HG02840 (cell line): ENCODE measurements around the gene ULK4.
"Not testable (repeated sequence)": the region's sequence is repeated elsewhere in the genome, so short reads cannot be mapped to it uniquely, and the experiment has no call there.

ENCODE experiments used
- ATAC-seq: cut with Tn5 transposase; IDR thresholded peaks from one replicate; pipeline ENCODE4 v1.9.1; 2021; ENCODE audit warnings: mild to moderate bottlenecking, moderate library complexity, moderate number of reproducible peaks; ENCODE audit not compliant: unreplicated experiment, low FRiP score

ULK4 gene

DNA sequence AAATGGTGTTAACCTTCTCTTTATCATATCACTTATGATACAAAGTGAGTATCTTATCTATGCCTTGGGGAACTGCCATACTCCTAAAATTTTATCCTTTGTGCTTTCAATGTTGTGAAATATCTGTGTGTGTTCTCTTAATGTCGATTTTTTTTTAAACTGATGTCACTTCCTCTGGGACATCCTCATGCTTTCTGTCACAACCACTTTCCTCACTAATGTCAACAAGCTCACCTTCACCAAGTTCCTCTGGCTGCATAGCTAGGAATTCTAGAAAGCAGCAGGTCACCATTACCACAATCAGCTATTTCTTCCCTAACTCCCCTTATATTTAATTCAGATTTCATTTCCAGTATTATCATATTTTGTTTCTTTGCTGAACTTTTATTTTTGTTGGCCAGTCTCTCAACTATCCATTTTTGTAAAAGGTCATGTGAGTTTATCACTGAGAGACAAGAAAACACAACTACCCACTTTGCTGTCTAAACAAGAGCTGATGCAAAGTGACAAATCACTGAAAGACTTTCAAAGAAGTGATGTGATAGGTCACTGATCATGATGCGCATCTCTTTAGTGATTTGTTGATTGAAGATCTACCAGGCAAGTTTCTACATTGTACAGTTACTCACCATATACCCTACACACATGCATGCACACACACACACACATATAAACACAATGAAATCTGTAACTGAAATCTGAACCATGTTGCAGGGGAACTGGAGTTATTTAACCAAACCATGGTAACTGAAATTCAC is 369.0 kb downstream of the ULK4 start:
- no peak for ATAC-seq

DNA sequence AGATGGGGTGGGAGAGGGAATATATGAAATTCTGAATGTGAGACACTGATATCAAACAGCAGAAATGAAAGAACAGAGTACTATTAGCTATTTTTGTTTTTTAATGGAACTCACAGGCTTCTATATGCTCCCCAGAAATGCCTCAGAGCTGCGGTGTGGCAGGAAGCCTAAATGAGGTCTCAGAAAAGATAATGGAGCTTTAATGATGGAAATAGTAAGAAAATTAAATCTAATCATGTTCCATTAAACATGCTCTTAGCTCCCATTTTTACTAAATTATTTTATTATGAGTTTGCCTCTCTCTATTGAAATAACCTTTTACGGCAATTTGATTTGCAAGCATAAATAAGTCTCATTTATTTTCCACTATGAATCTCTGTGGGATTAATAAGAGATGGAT is 378.9 kb downstream of the ULK4 start:
- ATAC-seq, result no peak

DNA sequence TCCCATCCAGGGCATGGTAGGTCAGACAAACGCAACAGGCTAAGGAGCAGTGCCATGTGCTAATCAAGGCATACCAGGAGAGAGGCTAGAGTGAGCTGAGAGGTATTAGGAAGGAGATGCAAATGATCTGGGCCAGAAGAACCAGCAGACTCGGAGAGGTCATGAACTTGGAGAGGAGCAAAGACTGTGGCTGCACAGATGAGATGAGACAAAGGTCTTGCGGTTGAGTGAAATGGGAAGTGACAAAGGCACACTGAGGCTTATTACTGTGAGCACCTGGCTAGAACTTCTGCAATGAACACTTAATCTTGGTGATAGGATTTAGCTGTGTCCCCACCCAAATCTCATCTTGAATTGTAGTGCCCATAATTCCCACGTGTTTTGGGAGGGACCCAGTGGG is 380.2 kb downstream of the ULK4 start:
- ATAC-seq, result peak; percentile 92

DNA sequence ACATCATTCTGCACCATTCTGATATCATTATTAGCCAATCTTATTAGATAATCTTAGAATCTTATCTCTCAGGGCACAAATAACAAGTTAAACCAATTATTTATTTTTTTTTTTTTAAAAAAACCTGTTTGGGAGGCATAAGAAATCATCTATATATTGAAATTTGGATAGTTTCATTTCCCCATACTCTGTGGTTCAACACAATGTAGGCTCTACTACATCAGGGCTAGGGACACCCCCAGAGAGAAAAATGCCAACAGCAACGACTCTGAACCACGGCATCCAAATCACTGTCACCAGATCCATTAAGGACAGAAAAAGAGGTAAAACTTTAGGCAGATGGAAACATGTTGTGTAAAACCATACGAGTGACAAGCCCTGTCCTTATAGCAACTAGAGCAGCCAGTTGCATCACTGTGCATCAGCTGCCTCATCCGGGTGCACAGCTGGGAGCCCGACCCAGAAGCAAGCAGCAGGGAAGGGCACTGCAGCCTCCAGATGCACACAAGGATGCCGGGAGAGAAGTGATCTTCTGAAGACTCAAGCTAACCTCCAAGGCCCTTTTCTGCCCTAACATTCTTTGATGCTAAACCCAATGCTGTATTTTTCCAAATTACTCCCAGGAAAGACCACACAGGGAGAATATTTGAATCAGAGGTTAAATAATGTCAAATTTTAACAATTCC is 381.5 kb downstream of the ULK4 start:
- no peak for ATAC-seq

DNA sequence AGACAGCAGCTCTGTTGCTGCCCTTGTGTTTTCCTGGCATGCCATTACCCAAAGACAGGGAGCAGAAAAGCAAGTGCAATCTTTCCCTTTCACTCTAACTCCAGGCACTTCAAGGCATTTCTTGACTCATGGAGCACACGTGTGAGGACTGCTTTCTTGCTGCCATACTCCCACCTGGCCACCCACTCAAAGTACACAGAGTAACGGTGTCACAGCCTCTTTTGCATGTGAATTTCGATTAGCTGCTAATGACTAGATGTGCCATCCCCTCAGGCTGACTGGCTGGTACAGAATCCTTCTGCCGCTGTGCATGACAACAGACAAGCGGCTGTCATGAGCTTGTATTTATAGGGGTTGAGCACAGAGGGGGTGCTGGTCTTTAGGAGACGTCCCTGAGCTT is 382.0 kb downstream of the ULK4 start:
- no peak for ATAC-seq

DNA sequence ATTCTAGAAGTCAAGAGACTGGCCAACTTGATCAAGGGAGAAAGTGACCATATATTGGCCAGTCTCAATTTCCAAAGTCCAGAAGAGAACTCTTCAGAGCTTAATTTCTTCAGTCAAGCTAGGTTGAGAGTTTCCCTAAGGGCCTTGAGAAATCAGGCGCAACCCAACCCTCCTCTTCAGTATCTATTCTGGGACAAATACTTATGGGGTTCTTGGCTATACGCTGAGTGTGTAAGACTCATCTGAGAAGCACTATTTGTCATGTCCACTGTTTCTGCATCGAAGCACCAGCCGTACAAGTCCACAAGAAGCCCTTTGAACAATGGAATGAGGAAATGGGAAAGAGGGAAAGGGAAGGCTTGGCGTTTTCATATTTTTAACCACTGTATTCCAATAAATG is 383.1 kb downstream of the ULK4 start:
- ATAC-seq, result no peak

DNA sequence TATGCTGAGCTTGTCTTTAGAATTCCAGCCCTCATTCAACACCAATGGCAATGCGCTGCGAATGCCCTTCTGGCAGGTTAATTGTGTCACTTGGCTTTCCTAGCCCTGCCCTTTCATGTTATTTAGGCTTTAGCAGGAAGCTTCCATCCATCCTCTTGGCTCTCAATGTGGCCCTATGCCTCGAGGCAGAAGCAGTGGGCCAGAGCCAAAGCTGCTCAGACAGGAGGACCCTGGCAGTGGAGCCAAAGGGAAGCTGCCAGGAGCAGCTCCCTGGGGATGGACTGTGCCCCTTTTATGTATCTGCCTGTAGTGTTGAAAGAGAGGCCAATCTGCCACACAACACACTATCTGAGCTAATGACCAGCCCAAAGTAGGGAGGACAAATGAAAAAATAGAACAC is 386.2 kb downstream of the ULK4 start:
- ATAC-seq, result no peak

DNA sequence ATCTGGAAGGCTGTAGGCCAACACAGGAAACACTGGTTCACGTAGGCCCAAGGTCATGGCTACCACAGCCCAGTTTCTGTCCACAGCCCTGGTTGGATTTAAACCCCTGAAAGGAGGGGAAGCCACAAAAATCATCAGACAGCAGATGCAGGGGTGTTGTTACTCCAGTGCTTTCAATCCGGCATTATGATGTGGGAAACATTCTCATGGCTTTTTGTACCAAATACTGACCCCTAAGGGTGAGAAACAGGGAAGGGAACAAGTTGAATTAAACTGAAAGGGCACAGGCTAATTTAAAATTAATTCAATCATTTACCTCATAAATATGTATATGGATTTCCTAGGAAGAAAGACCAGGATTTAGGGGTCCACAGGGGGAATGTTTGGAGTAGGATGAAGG is 387.0 kb downstream of the ULK4 start:
- no peak for ATAC-seq

DNA sequence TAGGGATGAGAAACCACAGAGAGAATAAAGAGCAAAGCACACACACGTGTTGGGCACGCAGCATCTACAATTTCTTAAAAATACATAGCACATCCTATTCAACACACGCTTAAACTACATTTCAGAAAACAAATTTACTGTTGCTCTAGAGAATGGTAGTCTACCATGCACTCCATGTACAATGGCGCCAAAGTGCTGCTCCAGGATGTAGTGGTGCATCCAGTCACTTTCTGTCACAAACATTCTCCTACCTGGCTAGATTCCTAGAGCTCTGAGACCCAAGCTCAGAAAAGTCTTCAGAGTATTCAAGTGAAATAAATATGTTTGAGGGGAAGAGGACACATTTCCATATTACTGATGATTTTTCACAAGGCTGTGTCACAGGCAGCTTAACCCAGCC is 388.3 kb downstream of the ULK4 start:
- ATAC-seq, result no peak

DNA sequence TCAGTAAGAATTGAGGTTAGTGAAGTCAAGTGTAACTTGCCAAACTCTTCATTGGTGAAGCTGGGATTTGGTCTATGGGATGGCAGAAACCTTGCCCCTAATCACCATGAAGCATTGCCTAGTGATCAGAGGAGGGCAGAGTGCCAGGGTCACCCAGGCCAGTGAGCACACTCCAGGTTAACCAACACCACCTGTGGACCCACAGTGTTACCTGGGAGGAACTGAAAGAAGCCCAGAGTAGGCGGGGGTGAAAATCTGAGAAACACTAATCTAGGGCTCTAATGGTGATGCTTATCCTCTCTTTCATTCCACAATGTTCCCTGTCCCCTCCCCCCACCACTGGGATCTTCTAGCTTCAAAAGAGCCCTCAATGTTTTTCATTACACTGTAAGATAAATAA is 389.8 kb downstream of the ULK4 start:
- ATAC-seq, result no peak

DNA sequence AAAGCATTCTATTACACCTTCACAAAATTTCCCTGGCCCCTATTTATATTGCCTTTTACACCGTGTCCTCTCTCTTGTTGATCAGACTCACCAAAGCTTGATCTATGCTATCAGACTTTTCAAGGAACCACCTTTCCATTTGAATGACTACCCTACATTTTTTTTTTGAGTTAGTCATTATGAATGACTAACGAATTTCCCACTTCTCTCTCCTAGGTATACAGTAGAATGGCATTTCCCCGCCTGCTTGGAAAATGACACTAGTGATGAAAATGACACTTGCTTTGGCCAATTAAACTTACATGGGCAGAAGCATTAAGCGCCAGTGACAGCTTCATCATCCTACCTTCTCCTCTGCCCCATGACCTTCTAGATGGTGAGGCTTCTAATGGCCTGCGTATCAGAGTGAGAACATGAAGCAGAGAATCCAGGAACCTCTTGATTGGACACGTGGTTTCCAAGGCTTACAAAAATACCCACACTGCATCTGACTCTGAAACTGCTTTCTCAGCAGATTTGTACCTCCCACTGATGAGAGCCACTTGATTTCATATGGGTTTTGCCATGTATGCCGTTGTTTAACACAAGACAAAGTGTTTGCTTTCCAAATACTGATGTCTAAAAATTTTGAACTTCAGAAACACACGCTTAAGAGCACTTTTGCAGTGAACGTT is 392.1 kb downstream of the ULK4 start:
- ATAC-seq, result no peak

DNA sequence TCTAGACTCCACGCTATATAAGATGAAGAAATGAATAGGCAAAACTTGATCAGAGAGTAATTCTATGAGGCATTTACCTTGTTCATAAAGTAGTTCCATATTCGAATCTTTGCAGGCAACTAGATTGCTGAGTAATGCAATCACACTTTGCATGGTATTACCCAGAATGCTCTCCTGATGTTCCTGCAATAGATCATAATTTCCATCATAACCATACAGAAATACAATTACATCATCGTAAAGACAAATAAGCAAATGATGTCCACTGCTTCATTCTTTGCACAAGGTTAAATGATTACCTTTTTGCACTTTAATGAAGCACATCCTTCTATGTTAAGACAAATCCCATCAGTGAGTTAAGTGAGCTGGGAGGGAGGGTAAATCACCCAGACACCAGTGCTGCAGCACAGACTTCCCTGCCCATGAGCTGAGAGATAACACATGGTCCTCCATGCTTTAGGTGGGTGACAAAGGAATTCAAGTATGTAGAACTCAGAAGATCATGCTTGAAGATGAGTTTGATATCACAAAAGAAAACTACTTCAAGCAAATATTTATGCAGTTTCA is 395.9 kb downstream of the ULK4 start:
- no peak for ATAC-seq

DNA sequence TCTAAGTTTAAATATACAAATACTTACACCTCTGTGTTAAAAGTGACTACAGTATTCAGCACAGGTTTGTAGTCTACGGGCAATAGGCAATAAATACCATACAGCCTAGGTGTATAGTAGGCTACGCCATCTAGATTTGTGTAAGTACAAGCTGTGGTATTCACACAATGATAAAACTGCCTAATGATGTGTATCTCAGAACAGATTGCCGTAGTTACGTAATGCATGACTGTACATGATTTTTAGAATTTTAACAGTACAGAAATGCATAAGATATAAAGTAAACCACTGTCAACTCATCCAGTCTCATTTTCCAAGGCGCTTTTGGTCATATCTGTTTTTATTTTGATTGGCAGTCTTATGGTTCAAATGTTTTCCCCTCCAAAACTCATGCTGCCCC is 396.9 kb downstream of the ULK4 start:
- ATAC-seq, result no peak

DNA sequence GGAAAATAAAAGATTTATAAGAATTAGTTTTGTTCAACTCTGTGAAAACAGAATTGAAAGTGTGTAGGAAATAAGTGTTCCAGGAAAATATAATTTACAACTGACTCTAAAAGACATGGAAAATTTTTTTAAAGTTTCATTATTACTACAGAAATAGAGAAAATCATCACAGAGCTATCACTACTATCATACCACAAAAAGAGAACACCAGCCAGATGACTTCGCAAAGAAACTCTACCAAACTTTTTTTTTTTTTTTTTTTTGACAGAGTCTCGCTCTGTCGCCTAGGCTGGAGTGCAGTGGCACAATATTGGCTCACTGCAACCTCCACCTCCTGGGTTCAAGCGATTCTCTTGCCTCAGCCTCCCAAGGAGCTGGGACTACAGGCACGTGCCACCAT is 405.7 kb downstream of the ULK4 start:
- not testable (repeated sequence) for ATAC-seq

DNA sequence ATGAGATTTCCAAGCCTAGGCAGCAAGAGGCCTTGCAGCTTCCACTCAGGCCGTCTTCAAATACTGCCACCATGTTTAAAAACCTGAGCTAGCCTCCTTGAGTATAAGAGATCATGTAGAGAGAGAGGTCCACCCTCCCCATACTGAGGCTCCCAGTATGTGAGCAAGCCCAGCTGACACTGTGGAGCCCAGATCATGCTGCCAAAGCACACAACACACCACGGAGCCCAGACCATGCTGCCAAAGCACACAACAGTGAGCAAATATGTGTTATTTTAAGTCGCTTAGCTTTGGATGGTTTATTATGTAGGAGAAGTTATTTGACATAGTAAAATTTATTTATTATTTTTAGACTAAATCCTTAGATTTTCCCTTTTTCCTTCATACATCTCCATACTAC is 428.9 kb downstream of the ULK4 start:
- no peak for ATAC-seq

DNA sequence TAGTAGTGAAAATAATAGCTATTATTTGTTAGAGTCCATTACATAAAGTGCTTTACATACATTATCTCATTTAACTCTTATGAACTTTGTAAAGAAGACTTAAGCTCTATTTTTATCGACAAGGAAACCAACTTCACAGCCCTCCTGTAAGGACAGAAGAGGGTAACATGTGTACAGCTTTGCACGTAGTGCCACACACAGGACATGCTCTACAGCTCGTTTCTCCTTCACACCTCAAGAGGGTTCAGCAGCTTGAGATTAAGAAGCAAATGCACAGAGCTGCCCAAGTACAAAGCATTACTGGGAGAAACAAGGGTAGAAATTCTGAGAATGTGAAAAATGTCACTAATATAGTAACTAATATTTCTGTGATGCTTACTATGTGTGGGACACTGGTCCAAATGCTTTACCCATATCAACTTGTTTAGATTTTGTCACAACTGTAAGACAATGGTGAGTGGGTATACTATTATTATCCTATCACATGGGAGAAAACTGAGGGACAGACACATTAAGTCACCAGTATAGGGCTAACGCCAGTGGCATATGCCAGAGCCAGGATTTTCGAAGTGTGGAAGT is 434.8 kb downstream of the ULK4 start:
- ATAC-seq, result no peak

DNA sequence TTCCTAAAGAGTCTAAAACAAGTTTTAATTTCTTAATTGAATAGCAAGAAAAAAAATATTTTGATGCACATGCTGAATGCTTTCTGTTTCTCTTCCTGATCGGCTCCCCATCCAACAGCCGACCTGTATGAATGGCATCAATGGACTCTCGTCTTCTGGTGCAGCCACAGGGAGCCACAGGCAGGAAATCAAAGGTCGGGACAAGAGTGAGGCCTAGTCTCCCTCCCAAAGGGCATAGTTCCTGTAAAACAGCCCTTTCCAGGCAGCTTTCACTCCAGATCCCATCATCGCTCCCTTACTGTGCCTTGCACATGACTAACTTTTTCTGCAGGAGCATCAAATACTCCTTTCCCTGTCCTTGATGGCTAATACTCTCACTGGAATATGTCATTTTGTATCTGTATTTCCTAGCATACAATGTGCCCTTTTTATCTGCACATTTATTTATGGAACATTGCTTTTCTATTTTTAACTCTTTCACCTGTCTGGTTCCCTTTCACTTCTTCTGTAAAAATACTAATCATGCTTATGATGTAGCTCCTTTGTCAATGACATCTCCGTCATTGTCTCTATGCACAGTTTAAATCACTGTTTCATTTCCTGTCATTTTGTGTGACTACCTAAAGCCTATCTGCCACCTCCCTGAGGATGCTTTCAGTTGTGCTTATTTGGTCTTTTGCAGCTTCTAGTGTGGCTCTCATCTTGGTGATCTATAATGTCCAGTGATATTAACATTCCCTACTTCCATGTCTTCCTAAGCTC is 436.4 kb downstream of the ULK4 start:
- no peak for ATAC-seq

DNA sequence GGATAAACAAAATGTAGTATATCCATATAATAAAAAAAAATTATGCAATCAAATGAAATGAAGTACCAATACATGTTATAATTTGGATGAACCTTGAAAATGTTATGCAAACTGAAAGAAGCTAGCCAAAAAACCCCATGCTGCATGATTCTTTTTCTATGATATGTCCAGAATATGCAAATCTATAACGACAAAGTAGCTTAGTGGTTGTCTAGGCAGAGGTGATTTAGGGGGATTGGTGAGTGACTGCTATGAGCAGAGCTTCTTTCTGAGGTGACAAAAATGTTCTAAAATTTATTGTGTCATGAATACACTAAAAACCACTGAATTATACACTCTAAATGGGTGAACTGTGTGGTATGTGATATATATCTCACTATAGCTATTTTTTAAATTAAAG is 438.0 kb downstream of the ULK4 start:
- no peak for ATAC-seq

DNA sequence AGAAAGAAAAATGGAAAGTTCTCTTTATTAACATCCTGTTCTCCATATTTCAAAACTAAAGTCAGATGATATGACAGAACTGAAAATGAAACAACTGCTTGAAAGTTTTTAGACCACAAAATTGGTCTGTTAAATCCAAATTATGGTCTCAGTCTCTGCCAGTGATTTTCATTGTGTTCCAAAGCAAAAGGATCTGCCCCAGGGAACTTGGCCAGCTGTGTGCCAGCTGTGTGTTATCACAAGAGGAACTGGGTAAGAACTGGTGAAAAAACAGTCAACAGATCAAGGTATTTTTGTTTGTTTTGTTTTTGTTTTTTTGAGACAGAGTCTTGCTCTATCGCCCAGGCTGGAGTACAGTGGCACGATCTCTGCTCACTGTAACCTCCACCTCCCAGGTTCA is 439.3 kb downstream of the ULK4 start:
- ATAC-seq, result no peak

DNA sequence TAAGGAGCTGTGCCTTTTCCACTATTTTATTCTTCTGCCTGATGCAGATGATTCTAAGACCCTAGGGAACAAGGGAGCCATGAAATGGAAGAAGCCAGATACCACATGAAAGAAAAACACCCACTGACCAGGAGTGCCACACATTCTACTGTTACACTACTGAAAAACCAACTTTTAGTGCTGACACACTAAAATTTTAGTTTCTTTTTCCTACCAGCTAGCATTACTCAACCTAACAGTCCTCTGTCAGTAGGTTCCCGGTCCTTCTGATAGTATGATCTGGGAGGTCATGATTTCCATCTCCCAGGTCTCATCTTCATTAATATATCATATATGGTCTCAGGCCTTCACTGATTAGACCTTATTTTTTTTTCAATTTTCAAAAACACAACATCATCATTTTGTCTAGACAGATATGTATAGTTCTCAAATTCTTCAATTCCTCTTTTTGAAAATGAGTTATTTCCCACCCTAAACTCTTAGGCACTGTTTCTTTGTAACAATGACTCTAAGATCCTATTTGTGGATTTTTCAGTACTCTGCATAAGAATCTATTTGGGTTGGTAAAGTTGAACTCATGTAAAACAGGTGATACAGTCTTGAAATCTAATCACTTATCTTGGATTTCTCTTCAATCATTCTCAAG is 440.8 kb downstream of the ULK4 start:
- ATAC-seq, result no peak
